Astrocyte (in vitro differentiated cells and primary cell): ENCODE data around the gene RUNX1. TPM values are rescaled to one million over a fixed set of nuclear protein-coding genes. Genes with fewer than 3 reads are reported as not detected.

Experiments used
- DNase-seq: peaks from one replicate; pipeline ENCODE4 v3.0.0-alpha.2; 2010; ENCODE audit warnings: low read depth
- FAIRE-seq: peaks from 2 replicates; lab custom pipeline; 2011; peaks lifted over from hg19 to GRCh38; lab: Jason Lieb, UNC
- H2AFZ ChIP-seq: 2 replicates; pipeline ENCODE4 v1.6.0; 2012; ENCODE audit warnings: low read depth, low read length, inconsistent platforms
- H3K27ac ChIP-seq: 2 replicates; pipeline ENCODE4 v1.5.1; 2011; ENCODE audit warnings: low read depth, low read length, inconsistent platforms
- H3K27me3 ChIP-seq: 2 replicates; pipeline ENCODE4 v1.6.0; 2011; ENCODE audit warnings: low read length, inconsistent platforms; ENCODE audit not compliant: insufficient read depth
- H3K36me3 ChIP-seq: 2 replicates; pipeline ENCODE4 v1.5.1; 2011; ENCODE audit warnings: low read length, inconsistent platforms; ENCODE audit not compliant: insufficient read depth
- H3K4me1 ChIP-seq: 2 replicates; pipeline ENCODE4 v1.5.1; 2011; ENCODE audit warnings: low read length, inconsistent platforms; ENCODE audit not compliant: insufficient read depth
- H3K4me2 ChIP-seq: 2 replicates; pipeline ENCODE4 v1.6.0; 2012; ENCODE audit warnings: low read length, inconsistent platforms
- H3K4me3 ChIP-seq: 2 replicates; pipeline ENCODE4 v1.5.1; 2011; ENCODE audit warnings: low read depth, mild to moderate bottlenecking, low read length, inconsistent platforms; ENCODE audit not compliant: insufficient read depth
- H3K79me2 ChIP-seq: 2 replicates; pipeline ENCODE4 v1.6.0; 2012; ENCODE audit warnings: mild to moderate bottlenecking, low read length, inconsistent platforms; ENCODE audit not compliant: insufficient read depth
- H3K9ac ChIP-seq: 2 replicates; pipeline ENCODE4 v1.6.0; 2012; ENCODE audit warnings: mild to moderate bottlenecking, low read length, inconsistent platforms
- H3K9me3 ChIP-seq: 2 replicates; pipeline ENCODE4 v1.5.1; 2012; ENCODE audit warnings: low read depth, mild to moderate bottlenecking, low read length, inconsistent platforms; ENCODE audit not compliant: insufficient read depth
- H4K20me1 ChIP-seq: 2 replicates; pipeline ENCODE4 v1.6.0; 2012; ENCODE audit warnings: low read length, inconsistent platforms; ENCODE audit not compliant: insufficient read depth
- H3K27ac Mint-ChIP-seq: one replicate; pipeline ENCODE4 v1.8.0; 2021; ENCODE audit warnings: mild to moderate bottlenecking, mixed read lengths; ENCODE audit not compliant: unreplicated experiment
- H3K27me3 Mint-ChIP-seq: one replicate; pipeline ENCODE4 v1.8.0; 2021; ENCODE audit warnings: low read depth, mixed read lengths; ENCODE audit not compliant: unreplicated experiment
- H3K36me3 Mint-ChIP-seq: one replicate; pipeline ENCODE4 v1.8.0; 2021; ENCODE audit warnings: low read depth, mixed read lengths; ENCODE audit not compliant: unreplicated experiment
- H3K4me1 Mint-ChIP-seq: one replicate; pipeline ENCODE4 v1.8.0; 2021; ENCODE audit warnings: low read depth, mixed read lengths; ENCODE audit not compliant: unreplicated experiment
- H3K4me3 Mint-ChIP-seq: one replicate; pipeline ENCODE4 v1.8.0; 2021; ENCODE audit warnings: mild to moderate bottlenecking, moderate library complexity, mixed read lengths; ENCODE audit not compliant: unreplicated experiment
- H3K9me3 Mint-ChIP-seq: one replicate; pipeline ENCODE4 v1.8.0; 2021; ENCODE audit warnings: mild to moderate bottlenecking, mixed read lengths; ENCODE audit not compliant: unreplicated experiment
- CTCF ChIP-seq: IDR thresholded peaks from 2 replicates; pipeline ENCODE4 v1.5.1; 2011; ENCODE audit warnings: low read depth, mild to moderate bottlenecking, inconsistent platforms, low read length, moderate library complexity; ENCODE audit not compliant: insufficient read depth
- EZH2 ChIP-seq: IDR thresholded peaks from 2 replicates; pipeline ENCODE4 v1.6.1; 2012; ENCODE audit warnings: mild to moderate bottlenecking, low read length, inconsistent platforms; ENCODE audit not compliant: insufficient read depth
- total RNA-seq: library from RNA; stranded (reverse); gene quantifications from 2 replicates; pipeline ENCODE4 v1.2.1, GENCODE V29; 2021

The RUNX1 gene
- total RNA-seq, 1 donor from 2014 or later: 84.6 TPM

GRCh38 chr21:34949030-34949429 is 100.1 kb downstream of the RUNX1 start:
- TF ChIP-seq CTCF (no peak), EZH2 (no peak)
- Histone ChIP-seq H3K27ac (no peak overlapping the region), H3K4me1 (no peaks in the 10 kb centered on the region), H2AFZ (no peak overlapping the region), H3K27me3 (no peaks in the 10 kb centered on the region), H4K20me1 (no peaks in the 10 kb centered on the region), H3K79me2 (peaks cover 2% of the 10 kb centered on the region), H3K36me3 (no peaks in the 10 kb centered on the region), H3K9me3 (no peaks in the 10 kb centered on the region), H3K4me3 (no peak overlapping the region), H3K9ac (no peak overlapping the region), H3K4me2 (no peak overlapping the region)
- H3K27ac Mint-ChIP-seq: peak overlapping the region; percentile 70
- H3K9me3 Mint-ChIP-seq: peaks cover 3% of the 10 kb centered on the region
- H3K4me3 Mint-ChIP-seq: no peak overlapping the region
- peaks cover 8% of the 10 kb centered on the region for H3K36me3 Mint-ChIP-seq
- no peaks in the 10 kb centered on the region for H3K27me3 Mint-ChIP-seq
- H3K4me1 Mint-ChIP-seq: peaks cover 56% of the 10 kb centered on the region
- FAIRE-seq (no peak), DNase-seq (no peak)

GRCh38 chr21:34948157-34948556 is 100.9 kb downstream of the RUNX1 start:
- peaks cover 2% of the 10 kb centered on the region for H3K79me2 ChIP-seq
- Mint-ChIP-seq H3K36me3 (peaks cover 4% of the 10 kb centered on the region), H3K4me3 (peak overlapping the region; percentile 41), H3K27me3 (no peaks in the 10 kb centered on the region), H3K4me1 (peaks cover 51% of the 10 kb centered on the region), H3K27ac (peak overlapping the region; percentile 66), H3K9me3 (peaks cover 3% of the 10 kb centered on the region)
- no peaks in the 10 kb centered on the region for H4K20me1 ChIP-seq
- FAIRE-seq (no peak), DNase-seq (no peak)
- no peaks in the 10 kb centered on the region for H3K36me3 ChIP-seq
- TF ChIP-seq CTCF (no peak), EZH2 (no peak)
- H3K4me3 ChIP-seq: no peak overlapping the region
- no peak overlapping the region for H3K4me2 ChIP-seq
- no peak overlapping the region for H3K27ac ChIP-seq
- H2AFZ ChIP-seq: no peak overlapping the region
- H3K27me3 ChIP-seq: no peaks in the 10 kb centered on the region
- no peaks in the 10 kb centered on the region for H3K9me3 ChIP-seq
- H3K9ac ChIP-seq: no peak overlapping the region
- H3K4me1 ChIP-seq: no peaks in the 10 kb centered on the region

GRCh38 chr21:34946916-34947534 is 102.1 kb downstream of the RUNX1 start:
- Mint-ChIP-seq H3K36me3 (peaks cover 4% of the 10 kb centered on the region), H3K27ac (no peak overlapping the region), H3K4me1 (peaks cover 47% of the 10 kb centered on the region), H3K27me3 (no peaks in the 10 kb centered on the region), H3K9me3 (peaks cover 3% of the 10 kb centered on the region), H3K4me3 (no peak overlapping the region)
- no peaks in the 10 kb centered on the region for H3K27me3 ChIP-seq
- no peak overlapping the region for H2AFZ ChIP-seq
- H3K9me3 ChIP-seq: no peaks in the 10 kb centered on the region
- H3K4me3 ChIP-seq: no peak overlapping the region
- DNase-seq (no peak), FAIRE-seq (no peak)
- H3K4me1 ChIP-seq: no peaks in the 10 kb centered on the region
- no peaks in the 10 kb centered on the region for H4K20me1 ChIP-seq
- H3K9ac ChIP-seq: no peak overlapping the region
- no peak overlapping the region for H3K27ac ChIP-seq
- TF ChIP-seq EZH2: no peak
- no peak for TF ChIP-seq CTCF
- no peaks in the 10 kb centered on the region for H3K36me3 ChIP-seq
- peaks cover 2% of the 10 kb centered on the region for H3K79me2 ChIP-seq
- H3K4me2 ChIP-seq: no peak overlapping the region
